ENCODE results near the gene PPP1R13B. TPM values are rescaled to one million over a fixed set of nuclear protein-coding genes. Genes with fewer than 3 reads are reported as not detected.

Gene PPP1R13B
- total RNA-seq, 1 donor from 2014 or later = 63.9 TPM

- Mint-ChIP-seq H3K27me3 (ENCODE audit: unreplicated experiment) (peaks cover 9% of the 10 kb centered on the region), H3K27ac (ENCODE audit: unreplicated experiment) (no peak overlapping the region), H3K4me1 (ENCODE audit: unreplicated experiment) (peaks cover 8% of the 10 kb centered on the region), H3K9me3 (ENCODE audit: unreplicated experiment) (no peaks in the 10 kb centered on the region), H3K4me3 (ENCODE audit: unreplicated experiment) (no peak overlapping the region), H3K36me3 (ENCODE audit: low read depth, unreplicated experiment) (no peaks in the 10 kb centered on the region)
- no peak for TF ChIP-seq CTCF (IDR thresholded peaks at IDR 0.05; ENCODE audit: unreplicated experiment)
- DNase-seq (ENCODE audit: low spot score) = no peak
These were observed 38.1 kb upstream of the PPP1R13B start for GRCh38 chr14:103885509-103885932.

GRCh38 chr14:103884854-103885253 is 37.5 kb upstream of the PPP1R13B start:
- no peak overlapping the region for H3K4me3 Mint-ChIP-seq (ENCODE audit: unreplicated experiment)
- H3K27me3 Mint-ChIP-seq (ENCODE audit: unreplicated experiment) = peaks cover 9% of the 10 kb centered on the region
- H3K4me1 Mint-ChIP-seq (ENCODE audit: unreplicated experiment) = peaks cover 12% of the 10 kb centered on the region
- H3K27ac Mint-ChIP-seq (ENCODE audit: unreplicated experiment) = no peak overlapping the region
- no peak for DNase-seq (ENCODE audit: low spot score)
- no peaks in the 10 kb centered on the region for H3K9me3 Mint-ChIP-seq (ENCODE audit: unreplicated experiment)
- no peaks in the 10 kb centered on the region for H3K36me3 Mint-ChIP-seq (ENCODE audit: low read depth, unreplicated experiment)
- no peak for TF ChIP-seq CTCF (IDR thresholded peaks at IDR 0.05; ENCODE audit: unreplicated experiment)

GRCh38 chr14:103883263-103883523 is 35.8 kb upstream of the PPP1R13B start:
- Mint-ChIP-seq H3K4me3 (ENCODE audit: unreplicated experiment) (no peak overlapping the region), H3K27ac (ENCODE audit: unreplicated experiment) (no peak overlapping the region)
- DNase-seq (ENCODE audit: low spot score) = no peak

GRCh38 chr14:103882503-103883262 is 35.3 kb upstream of the PPP1R13B start:
- no peaks in the 10 kb centered on the region for H3K9me3 Mint-ChIP-seq (ENCODE audit: unreplicated experiment)
- DNase-seq (ENCODE audit: low spot score) = no peak
- H3K4me1 Mint-ChIP-seq (ENCODE audit: unreplicated experiment) = peaks cover 15% of the 10 kb centered on the region
- peaks cover 9% of the 10 kb centered on the region for H3K27me3 Mint-ChIP-seq (ENCODE audit: unreplicated experiment)
- H3K36me3 Mint-ChIP-seq (ENCODE audit: low read depth, unreplicated experiment) = no peaks in the 10 kb centered on the region
- no peak overlapping the region for H3K27ac Mint-ChIP-seq (ENCODE audit: unreplicated experiment)
- no peak for TF ChIP-seq CTCF (IDR thresholded peaks at IDR 0.05; ENCODE audit: unreplicated experiment)
- no peak overlapping the region for H3K4me3 Mint-ChIP-seq (ENCODE audit: unreplicated experiment)

More at GRCh38 chr14:103883263-103883523, 35.8 kb upstream of the PPP1R13B start:
- no peak for TF ChIP-seq CTCF (IDR thresholded peaks at IDR 0.05; ENCODE audit: unreplicated experiment)
- Mint-ChIP-seq H3K27me3 (ENCODE audit: unreplicated experiment) (peaks cover 9% of the 10 kb centered on the region), H3K9me3 (ENCODE audit: unreplicated experiment) (no peaks in the 10 kb centered on the region), H3K4me1 (ENCODE audit: unreplicated experiment) (peaks cover 15% of the 10 kb centered on the region), H3K36me3 (ENCODE audit: low read depth, unreplicated experiment) (no peaks in the 10 kb centered on the region)

All from endothelial cell (in vitro differentiated cells).